ENCODE measurements around the gene LRRK1.

LRRK1 gene

DNA sequence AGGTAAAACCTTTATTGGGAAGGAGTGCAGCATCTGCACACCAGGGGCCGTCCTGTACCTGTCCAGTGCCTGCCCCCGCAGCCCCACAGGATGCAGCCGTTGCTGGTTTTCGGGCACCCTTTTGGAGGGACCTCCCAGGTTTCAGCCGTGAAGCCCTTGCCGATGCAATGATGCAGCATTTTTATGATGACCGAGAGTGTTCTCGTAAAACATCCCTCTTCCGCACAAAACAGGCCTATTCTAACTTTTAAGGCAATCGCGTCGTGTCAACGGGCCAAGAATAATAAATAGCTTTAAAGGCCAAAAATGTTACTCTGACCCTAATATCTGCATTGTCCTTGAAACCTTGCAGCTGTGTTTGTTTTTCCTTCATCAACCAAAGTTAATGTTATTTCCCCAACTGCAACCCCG lies 126.1 kb downstream of the LRRK1 start:
- no peak for DNase-seq (ENCODE audit: low spot score)
- in situ Hi-C loops (cut with MboI; ENCODE audit: low sequenced_read_pairs, unreplicated experiment): no loop called here
- TF ChIP-seq, protein P1, sequence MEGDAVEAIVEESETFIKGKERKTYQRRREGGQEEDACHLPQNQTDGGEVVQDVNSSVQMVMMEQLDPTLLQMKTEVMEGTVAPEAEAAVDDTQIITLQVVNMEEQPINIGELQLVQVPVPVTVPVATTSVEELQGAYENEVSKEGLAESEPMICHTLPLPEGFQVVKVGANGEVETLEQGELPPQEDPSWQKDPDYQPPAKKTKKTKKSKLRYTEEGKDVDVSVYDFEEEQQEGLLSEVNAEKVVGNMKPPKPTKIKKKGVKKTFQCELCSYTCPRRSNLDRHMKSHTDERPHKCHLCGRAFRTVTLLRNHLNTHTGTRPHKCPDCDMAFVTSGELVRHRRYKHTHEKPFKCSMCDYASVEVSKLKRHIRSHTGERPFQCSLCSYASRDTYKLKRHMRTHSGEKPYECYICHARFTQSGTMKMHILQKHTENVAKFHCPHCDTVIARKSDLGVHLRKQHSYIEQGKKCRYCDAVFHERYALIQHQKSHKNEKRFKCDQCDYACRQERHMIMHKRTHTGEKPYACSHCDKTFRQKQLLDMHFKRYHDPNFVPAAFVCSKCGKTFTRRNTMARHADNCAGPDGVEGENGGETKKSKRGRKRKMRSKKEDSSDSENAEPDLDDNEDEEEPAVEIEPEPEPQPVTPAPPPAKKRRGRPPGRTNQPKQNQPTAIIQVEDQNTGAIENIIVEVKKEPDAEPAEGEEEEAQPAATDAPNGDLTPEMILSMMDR (IDR thresholded peaks at IDR 0.05; ENCODE audit: borderline replicate concordance, control extremely low read depth, extremely low read depth, insufficient read depth, missing control alignments): no peak

DNA sequence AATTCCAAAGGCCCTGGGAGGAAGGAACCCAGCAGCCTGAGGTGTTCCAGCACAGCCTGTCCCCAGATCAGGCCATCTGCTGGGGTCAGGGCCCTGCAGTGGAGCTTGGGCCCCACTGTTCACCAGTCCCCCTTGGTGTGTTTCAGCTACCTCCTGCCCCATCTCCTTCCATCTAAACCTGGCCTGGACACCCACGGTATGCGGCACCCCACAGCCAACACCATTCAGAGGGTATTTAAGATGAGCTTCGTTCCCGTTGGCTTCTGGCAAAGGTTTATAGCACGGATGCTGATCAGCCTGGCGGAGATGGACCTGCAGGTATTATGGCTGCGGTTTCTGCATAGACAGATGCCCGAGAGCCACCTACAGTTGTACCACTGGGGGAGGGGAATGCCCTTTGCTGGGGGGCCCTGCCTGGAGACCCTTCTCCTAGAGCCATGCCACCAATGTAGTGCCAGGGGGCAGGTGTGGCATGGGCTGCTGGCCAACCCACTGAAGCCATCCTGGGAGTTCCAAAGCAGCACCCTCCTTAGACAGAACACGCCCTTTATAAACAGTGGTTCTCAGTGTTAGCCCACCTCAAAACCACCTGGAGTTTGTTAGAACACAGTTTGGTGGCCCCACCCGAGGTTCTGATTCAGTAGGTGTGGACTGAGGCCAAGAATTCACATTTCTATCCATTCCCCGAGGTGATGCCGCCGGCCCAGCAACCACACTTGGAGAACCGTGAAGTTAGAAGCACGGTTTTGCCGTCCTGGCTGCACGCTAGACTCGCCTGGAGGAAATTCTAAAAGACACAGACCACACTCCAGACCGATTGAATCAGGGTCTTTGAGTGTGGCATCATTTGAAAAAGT lies 126.9 kb downstream of the LRRK1 start:
- DNase-seq (ENCODE audit: low spot score): no peak
- in situ Hi-C loops (cut with MboI; ENCODE audit: low sequenced_read_pairs, unreplicated experiment): no loop called here

DNA sequence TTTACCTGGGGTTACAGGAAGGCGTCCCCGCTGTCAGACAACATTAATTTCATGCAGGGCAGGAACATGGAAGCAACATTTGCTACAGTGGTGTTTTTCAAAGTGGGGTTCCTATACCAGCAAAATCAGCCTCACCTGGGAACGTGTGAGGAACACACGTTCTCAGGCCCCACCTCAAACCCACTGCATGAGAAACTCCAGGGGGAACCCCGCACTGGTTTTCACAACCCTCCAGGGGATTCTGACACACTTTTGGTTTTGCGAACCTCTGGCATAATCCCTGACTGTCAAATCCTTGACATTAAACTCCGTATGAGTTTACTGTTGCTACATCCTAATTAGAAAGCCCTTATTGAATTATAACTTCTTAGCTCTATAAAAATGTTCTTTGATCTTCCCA lies 127.7 kb downstream of the LRRK1 start:
- no peak for DNase-seq (ENCODE audit: low spot score)
- in situ Hi-C loops (cut with MboI; ENCODE audit: low sequenced_read_pairs, unreplicated experiment): no loop called here
- TF ChIP-seq, protein P1 (IDR thresholded peaks at IDR 0.05; ENCODE audit: borderline replicate concordance, control extremely low read depth, extremely low read depth, insufficient read depth, missing control alignments): no peak

More for the DNA sequence above, 126.9 kb downstream of the LRRK1 start:
- TF ChIP-seq, protein P1 (IDR thresholded peaks at IDR 0.05; ENCODE audit: borderline replicate concordance, control extremely low read depth, extremely low read depth, insufficient read depth, missing control alignments): no peak

DNA sequence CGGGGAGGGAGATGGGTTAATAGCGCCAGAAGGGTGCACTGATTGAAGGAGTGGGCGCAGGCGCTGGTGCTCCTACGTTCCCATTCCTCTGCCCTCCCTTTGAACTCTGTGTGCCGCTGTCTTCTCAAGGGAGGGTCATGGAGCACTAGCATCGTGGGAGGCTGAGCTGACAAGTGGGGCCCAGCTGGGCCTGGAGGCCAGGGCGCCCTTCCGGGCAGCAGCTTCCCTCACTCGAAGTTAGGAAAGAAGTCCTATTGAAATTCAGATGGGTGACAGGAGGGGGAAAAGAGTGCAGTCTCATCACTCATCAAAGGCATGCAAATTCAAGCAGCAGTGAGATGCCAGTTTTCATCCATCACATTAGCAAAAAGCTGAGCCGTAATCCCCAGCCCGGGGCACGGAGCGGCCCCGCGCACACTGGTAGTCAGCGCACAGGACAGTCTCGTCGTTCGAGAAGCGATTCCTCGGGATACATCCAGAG lies 128.2 kb downstream of the LRRK1 start:
- TF ChIP-seq, protein P1 (IDR thresholded peaks at IDR 0.05; ENCODE audit: borderline replicate concordance, control extremely low read depth, extremely low read depth, insufficient read depth, missing control alignments): no peak
- DNase-seq (ENCODE audit: low spot score): no peak
- in situ Hi-C loops (cut with MboI; ENCODE audit: low sequenced_read_pairs, unreplicated experiment): no loop called here

DNA sequence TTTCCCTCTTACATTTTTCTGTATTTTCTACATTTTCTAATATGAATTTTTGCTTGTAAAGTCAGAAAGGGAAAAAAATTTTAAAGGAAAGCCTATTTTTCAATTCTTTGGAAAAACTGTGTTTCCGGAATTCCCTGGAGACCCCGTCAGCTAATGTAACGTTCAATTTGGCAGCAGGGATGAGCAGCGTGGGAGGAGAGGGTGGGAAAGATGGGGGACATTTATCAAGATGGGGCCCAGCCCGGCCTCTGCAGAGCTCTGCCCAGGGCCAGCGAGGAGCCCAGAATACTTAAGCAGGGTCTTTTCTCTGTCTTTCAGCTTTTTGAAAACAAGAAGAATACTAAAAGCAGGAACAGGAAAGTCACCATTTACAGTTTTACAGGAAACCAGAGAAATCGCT lies 129.0 kb downstream of the LRRK1 start:
- in situ Hi-C loops (cut with MboI; ENCODE audit: low sequenced_read_pairs, unreplicated experiment): no loop called here
- TF ChIP-seq, protein P1 (IDR thresholded peaks at IDR 0.05; ENCODE audit: borderline replicate concordance, control extremely low read depth, extremely low read depth, insufficient read depth, missing control alignments): no peak
- DNase-seq (ENCODE audit: low spot score): no peak

DNA sequence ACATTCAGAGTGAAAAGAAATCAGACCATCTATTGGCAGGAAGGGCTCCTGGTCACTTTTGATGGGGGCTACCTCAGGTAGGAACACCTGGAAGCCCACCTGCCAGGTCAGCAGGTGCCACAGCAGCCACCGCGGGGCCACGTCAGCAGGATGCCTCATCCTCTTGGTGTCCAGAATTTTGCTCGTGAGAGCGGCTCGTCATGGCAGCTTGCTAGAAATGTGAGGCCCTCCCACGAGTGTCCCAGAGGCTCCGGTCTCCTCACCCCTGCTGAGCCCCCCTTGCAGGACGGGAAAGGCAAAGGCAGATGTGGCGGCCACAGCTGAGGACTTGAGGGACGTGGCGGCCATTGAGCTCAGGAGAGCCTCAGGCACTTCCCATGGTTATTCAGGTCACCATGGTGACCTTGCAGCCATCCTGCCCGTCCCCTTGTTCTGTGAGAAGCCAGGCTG lies 129.4 kb downstream of the LRRK1 start:
- in situ Hi-C loops (cut with MboI; ENCODE audit: low sequenced_read_pairs, unreplicated experiment): no loop called here
- TF ChIP-seq, protein P1 (IDR thresholded peaks at IDR 0.05; ENCODE audit: borderline replicate concordance, control extremely low read depth, extremely low read depth, insufficient read depth, missing control alignments): no peak
- DNase-seq (ENCODE audit: low spot score): no peak

Data from GM13976 (cell line).